Heart left ventricle (tissue), 13 donors: ENCODE data around the gene SORT1.

Experiments
- CTCF ChIP-seq, 12 donors: fragments of 200-600 bp; sonication (generic) in 4 of 12; IDR thresholded peaks; one replicate each; pipeline versions ENCODE4 v1.5.0 to v1.8.0; 2018 to 2022; ENCODE audit warnings: antibody characterized with exemption in 12 of 12, mild to moderate bottlenecking in 5 of 12
- POLR2A ChIP-seq, 2 donors: fragments of 450-650 bp; IDR thresholded peaks; one replicate each; pipeline ENCODE4 v1.6.1; 2017; ENCODE audit warnings: antibody characterized with exemption in 2 of 2, mild to moderate bottlenecking in 2 of 2, moderate library complexity in 2 of 2
- donor health status: ischemic (EF 13 %, LVEDD 7.1; RV severe dilation, severe dysfunction).
- donor health status: DM: no; HTN: yes; CAD: no.
- donor health status: DM: no; HTN: no; CAD: no.
- donor health status: ischemic (EF 25% LVEDD 6.9; RV normal size, moderate dysfunction).
- donor health status: ischemic (EF 25% LVEDD 5.7; RV mildly dilated, moderate dysfunction).
- donor health status: ischemic (EF 35%, LVEDD 5.7; RV mildly dilated, moderate dysfunction).
- donor health status: nonischemic (EF 11% LVEDD 7.7; RV severe dilation, severe dysfunction).
- donor health status: DM: yes; HTN: yes; CAD: no.
- donor health status: PGD.
- donor health status: ischemic (EF 29% LVEDD 5.4; RV normal size, mild dysfunction).
- donor health status: nonischemic (EF 23%, LVEDD 6.1; RV moderate dilation, normal function).

GRCh38 chr1:109265741-109266330 is 131.9 kb downstream of the SORT1 start:
- no peak for TF ChIP-seq CTCF (IDR thresholded peaks at IDR 0.05)
- TF ChIP-seq POLR2A (IDR thresholded peaks at IDR 0.05): no peak
